ENCODE measurements around the gene ZNF469.

DNA sequence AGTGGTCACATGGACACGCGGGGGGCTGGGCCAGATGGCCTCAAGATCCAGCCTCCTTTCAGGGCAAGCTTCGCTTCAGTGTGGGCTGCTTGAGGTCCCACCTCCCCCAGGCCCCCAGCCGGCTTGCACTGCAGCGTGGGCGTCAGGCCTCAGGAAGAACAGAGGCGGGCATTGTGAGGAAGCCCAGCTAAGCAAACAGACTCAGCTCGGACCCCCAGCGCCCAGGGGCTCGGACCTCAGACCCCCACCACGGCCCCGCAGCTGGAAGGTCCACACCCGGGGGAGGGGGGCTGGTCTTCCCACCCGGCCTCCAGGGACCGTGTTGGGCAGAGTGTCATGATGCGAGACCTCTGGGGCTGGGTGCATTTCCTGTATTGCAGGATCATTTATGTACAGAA, 24.7 kb upstream of the ZNF469 start:
- TF ChIP-seq, protein P1, sequence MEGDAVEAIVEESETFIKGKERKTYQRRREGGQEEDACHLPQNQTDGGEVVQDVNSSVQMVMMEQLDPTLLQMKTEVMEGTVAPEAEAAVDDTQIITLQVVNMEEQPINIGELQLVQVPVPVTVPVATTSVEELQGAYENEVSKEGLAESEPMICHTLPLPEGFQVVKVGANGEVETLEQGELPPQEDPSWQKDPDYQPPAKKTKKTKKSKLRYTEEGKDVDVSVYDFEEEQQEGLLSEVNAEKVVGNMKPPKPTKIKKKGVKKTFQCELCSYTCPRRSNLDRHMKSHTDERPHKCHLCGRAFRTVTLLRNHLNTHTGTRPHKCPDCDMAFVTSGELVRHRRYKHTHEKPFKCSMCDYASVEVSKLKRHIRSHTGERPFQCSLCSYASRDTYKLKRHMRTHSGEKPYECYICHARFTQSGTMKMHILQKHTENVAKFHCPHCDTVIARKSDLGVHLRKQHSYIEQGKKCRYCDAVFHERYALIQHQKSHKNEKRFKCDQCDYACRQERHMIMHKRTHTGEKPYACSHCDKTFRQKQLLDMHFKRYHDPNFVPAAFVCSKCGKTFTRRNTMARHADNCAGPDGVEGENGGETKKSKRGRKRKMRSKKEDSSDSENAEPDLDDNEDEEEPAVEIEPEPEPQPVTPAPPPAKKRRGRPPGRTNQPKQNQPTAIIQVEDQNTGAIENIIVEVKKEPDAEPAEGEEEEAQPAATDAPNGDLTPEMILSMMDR (conservative IDR thresholded peaks at IDR 0.05) = no peak
- TF ChIP-seq ZFX (IDR thresholded peaks at IDR 0.05) = no peak

All from C4-2B (cell line).